8988T (cell line): Measurements from ENCODE around the gene ATP10B.
"Not testable (repeated sequence)": the region's sequence is repeated elsewhere in the genome, so short reads cannot be mapped to it uniquely, and the experiment has no call there.

ENCODE experiments used
- DNase-seq: peaks from one replicate; pipeline ENCODE4 v3.0.0; 2011

ATP10B gene

GRCh38 chr5:160824301-160825001 lies 27.6 kb downstream of the ATP10B start:
- no peak for DNase-seq

- not testable (repeated sequence) for DNase-seq
Measured at GRCh38 chr5:160812996-160813395, 39.0 kb downstream of the ATP10B start.

GRCh38 chr5:160805376-160805775 lies 46.6 kb downstream of the ATP10B start:
- no peak for DNase-seq

GRCh38 chr5:160802592-160802991 lies 49.4 kb downstream of the ATP10B start:
- no peak for DNase-seq

- DNase-seq, result no peak
Measured at GRCh38 chr5:160800375-160801275, 51.4 kb downstream of the ATP10B start.

GRCh38 chr5:160799184-160799583 lies 52.8 kb downstream of the ATP10B start:
- DNase-seq, result no peak

GRCh38 chr5:160797020-160797419 lies 55.0 kb downstream of the ATP10B start:
- DNase-seq, result no peak

GRCh38 chr5:160793530-160793899 lies 58.5 kb downstream of the ATP10B start:
- DNase-seq, result no peak

GRCh38 chr5:160792732-160793529 lies 59.1 kb downstream of the ATP10B start:
- no peak for DNase-seq

- DNase-seq, result no peak
Measured at GRCh38 chr5:160792281-160792680, 59.7 kb downstream of the ATP10B start.

- no peak for DNase-seq
Measured at GRCh38 chr5:160789219-160789859, 62.7 kb downstream of the ATP10B start.

- DNase-seq, result no peak
Measured at GRCh38 chr5:160788102-160788660, 63.8 kb downstream of the ATP10B start.

- no peak for DNase-seq
Measured at GRCh38 chr5:160787240-160787639, 64.8 kb downstream of the ATP10B start.

GRCh38 chr5:160774666-160775315 lies 77.2 kb downstream of the ATP10B start:
- DNase-seq, result no peak

GRCh38 chr5:160773646-160774410 lies 78.2 kb downstream of the ATP10B start:
- DNase-seq, result no peak

- no peak for DNase-seq
Measured at GRCh38 chr5:160772854-160773253, 79.2 kb downstream of the ATP10B start.

GRCh38 chr5:160770718-160771117 lies 81.3 kb downstream of the ATP10B start:
- no peak for DNase-seq

- DNase-seq, result no peak
Measured at GRCh38 chr5:160769301-160769700, 82.7 kb downstream of the ATP10B start.

- DNase-seq, result no peak
Measured at GRCh38 chr5:160767062-160767461, 84.9 kb downstream of the ATP10B start.

- DNase-seq, result no peak
Measured at GRCh38 chr5:160760008-160760407, 92.0 kb downstream of the ATP10B start.

GRCh38 chr5:160757194-160757593 lies 94.8 kb downstream of the ATP10B start:
- no peak for DNase-seq
